Neural cell (in vitro differentiated cells): ENCODE results near the gene HSPA1A.

Experiments
- CTCF ChIP-seq: fragments of 450-650 bp; IDR thresholded peaks from 2 replicates; pipeline ENCODE4 v1.5.1; 2014; ENCODE audit warnings: antibody characterized with exemption, mild to moderate bottlenecking, moderate library complexity; ENCODE audit not compliant: poor library complexity, severe bottlenecking
- EP300 ChIP-seq: fragments of 450-650 bp; conservative IDR thresholded peaks from 2 replicates; pipeline ENCODE4 v1.6.1; 2014; ENCODE audit warnings: antibody characterized with exemption, mild to moderate bottlenecking, moderate library complexity; ENCODE audit not compliant: poor library complexity, severe bottlenecking
- EZH2 ChIP-seq: fragments of 200-600, 300-800 bp; shearing (Covaris generic), sonication (generic); IDR thresholded peaks from 2 replicates; pipeline ENCODE4 v1.6.1; 2014; ENCODE audit warnings: antibody characterized with exemption, low read length, borderline replicate concordance, mild to moderate bottlenecking; ENCODE audit not compliant: insufficient read depth, poor library complexity, severe bottlenecking
- MXI1 ChIP-seq: fragments of 450-650 bp; conservative IDR thresholded peaks from 2 replicates; pipeline ENCODE4 v1.6.1; 2014; ENCODE audit warnings: antibody characterized with exemption, mild to moderate bottlenecking; ENCODE audit not compliant: poor library complexity, severe bottlenecking
- POLR2AphosphoS5 ChIP-seq: IDR thresholded peaks from 2 replicates; pipeline ENCODE4 v1.6.1; 2012
- RAD21 ChIP-seq: fragments of 450-650 bp; conservative IDR thresholded peaks from 2 replicates; pipeline ENCODE4 v1.6.1; 2014; ENCODE audit warnings: antibody characterized with exemption, mild to moderate bottlenecking, moderate library complexity
- SMC3 ChIP-seq: fragments of 450-650 bp; conservative IDR thresholded peaks from 2 replicates; pipeline ENCODE4 v1.6.1; 2014; ENCODE audit warnings: antibody characterized with exemption, mild to moderate bottlenecking, moderate library complexity; ENCODE audit not compliant: poor library complexity
- TAF1 ChIP-seq: IDR thresholded peaks from 2 replicates; pipeline ENCODE4 v1.6.1; 2012; ENCODE audit warnings: low read depth
- TF ChIP-seq, protein P1 (sequence below): IDR thresholded peaks from 2 replicates; pipeline ENCODE4 v1.6.1; 2012; ENCODE audit warnings: borderline replicate concordance

DNA sequence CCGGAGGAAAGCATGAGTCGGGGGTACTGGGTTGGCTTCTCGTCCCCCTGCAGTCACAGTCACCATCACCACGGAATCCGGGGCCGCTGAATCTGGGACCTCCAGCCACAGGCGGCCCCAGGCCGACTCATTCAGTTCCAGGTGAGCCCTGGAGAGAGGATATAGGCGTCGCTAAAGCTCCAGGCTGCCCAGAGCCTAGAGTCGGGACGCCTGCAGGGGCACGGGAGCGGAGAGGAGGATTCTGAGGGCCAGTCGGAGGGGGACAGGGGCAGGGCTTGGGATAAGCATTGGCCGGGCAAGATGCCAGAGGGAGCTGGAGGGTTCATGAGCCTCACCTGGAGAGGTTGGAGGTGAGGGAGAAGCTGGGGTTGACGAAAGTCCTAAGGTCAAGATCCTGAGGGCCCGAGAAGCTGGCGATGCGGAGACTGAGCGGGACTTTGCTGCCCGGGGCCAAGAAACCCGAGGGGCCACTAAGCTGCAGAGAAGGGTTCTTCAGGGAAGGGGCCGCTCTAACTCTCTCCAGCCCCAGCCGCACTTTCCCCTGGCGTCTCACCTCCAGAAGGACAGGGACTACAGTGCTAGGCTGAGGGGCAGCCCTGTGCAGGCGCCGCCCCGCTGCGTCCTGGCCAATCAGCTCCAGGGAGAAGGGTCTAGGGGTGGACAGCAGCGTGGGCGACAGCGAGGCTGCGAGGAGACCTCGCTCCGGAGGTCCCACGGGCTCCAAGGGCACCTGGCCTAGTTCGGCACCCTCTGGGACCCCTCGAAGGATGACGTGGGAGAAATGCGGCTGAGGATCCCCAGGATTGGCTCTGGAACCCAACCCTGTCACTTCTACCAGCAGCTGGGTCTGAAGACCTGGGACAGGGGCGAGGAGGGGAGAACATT, 49.2 kb upstream of the HSPA1A start:
- TF ChIP-seq CTCF (no peak), EP300 (no peak), TAF1 (no peak), EZH2 (no peak), POLR2AphosphoS5 (no peak), RAD21 (no peak), MXI1 (no peak), SMC3 (no peak)
- TF ChIP-seq, protein P1, sequence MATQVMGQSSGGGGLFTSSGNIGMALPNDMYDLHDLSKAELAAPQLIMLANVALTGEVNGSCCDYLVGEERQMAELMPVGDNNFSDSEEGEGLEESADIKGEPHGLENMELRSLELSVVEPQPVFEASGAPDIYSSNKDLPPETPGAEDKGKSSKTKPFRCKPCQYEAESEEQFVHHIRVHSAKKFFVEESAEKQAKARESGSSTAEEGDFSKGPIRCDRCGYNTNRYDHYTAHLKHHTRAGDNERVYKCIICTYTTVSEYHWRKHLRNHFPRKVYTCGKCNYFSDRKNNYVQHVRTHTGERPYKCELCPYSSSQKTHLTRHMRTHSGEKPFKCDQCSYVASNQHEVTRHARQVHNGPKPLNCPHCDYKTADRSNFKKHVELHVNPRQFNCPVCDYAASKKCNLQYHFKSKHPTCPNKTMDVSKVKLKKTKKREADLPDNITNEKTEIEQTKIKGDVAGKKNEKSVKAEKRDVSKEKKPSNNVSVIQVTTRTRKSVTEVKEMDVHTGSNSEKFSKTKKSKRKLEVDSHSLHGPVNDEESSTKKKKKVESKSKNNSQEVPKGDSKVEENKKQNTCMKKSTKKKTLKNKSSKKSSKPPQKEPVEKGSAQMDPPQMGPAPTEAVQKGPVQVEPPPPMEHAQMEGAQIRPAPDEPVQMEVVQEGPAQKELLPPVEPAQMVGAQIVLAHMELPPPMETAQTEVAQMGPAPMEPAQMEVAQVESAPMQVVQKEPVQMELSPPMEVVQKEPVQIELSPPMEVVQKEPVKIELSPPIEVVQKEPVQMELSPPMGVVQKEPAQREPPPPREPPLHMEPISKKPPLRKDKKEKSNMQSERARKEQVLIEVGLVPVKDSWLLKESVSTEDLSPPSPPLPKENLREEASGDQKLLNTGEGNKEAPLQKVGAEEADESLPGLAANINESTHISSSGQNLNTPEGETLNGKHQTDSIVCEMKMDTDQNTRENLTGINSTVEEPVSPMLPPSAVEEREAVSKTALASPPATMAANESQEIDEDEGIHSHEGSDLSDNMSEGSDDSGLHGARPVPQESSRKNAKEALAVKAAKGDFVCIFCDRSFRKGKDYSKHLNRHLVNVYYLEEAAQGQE, result no peak
